PC-3 (cell line): ENCODE data around the gene ATP10A. TPM values are rescaled to one million over a fixed set of nuclear protein-coding genes. Genes with fewer than 3 reads are reported as not detected.

Experiments used
- ATAC-seq: fragments of 200-7000 bp; cut with Tn5 transposase; 2 replicates; pipeline ENCODE4 v1.9.1; 2020; ENCODE audit warnings: mild to moderate bottlenecking, moderate library complexity
- Bru-seq: library from RNA; stranded (reverse); fragments of 400-500 nt; gene quantifications from one replicate; lab custom pipeline; 2021; lab: Mats Ljungman, UMichigan
- BruChase-seq, 2 experiments: library from RNA; stranded (reverse); fragments of 400-500 nt; gene quantifications; one replicate each; lab custom pipeline; 2021; lab: Mats Ljungman, UMichigan
- BruUV-seq: library from RNA; stranded (reverse); fragments of 400-500 nt; replicated peaks from 2 replicates; lab custom pipeline; 2021; lab: Mats Ljungman, UMichigan
- CTCF ChIA-PET: fragments of 300-600 bp; sonication (Branson Sonifier 250); formaldehyde crosslinking; loops from one replicate; lab custom pipeline; 2022; ENCODE audit warnings: antibody characterized with exemption; lab: Charles Lee
- POLR2A ChIA-PET: fragments of 300-600 bp; sonication (Branson Sonifier 250); formaldehyde crosslinking; loops from one replicate; lab custom pipeline; 2022; ENCODE audit warnings: antibody characterized with exemption; ENCODE audit not compliant: unreplicated experiment; lab: Charles Lee
- DNase-seq: peaks from one replicate; pipeline ENCODE4 v3.0.0-alpha.2; 2015
- H2AFZ ChIP-seq: fragments of 300-600 bp; sonication (generic); 2 replicates; pipeline ENCODE4 v1.6.0; 2016; ENCODE audit warnings: antibody characterized with exemption, low read length
- H3F3A ChIP-seq: fragments of 300-600 bp; sonication (generic); one replicate; pipeline ENCODE4 v1.6.0; 2017; ENCODE audit warnings: antibody characterized with exemption, low read length, control low read depth, mild to moderate bottlenecking; ENCODE audit not compliant: unreplicated experiment
- H3K27ac ChIP-seq: fragments of 300-600 bp; sonication (generic); 2 replicates; pipeline ENCODE4 v1.5.1; 2016; ENCODE audit warnings: mild to moderate bottlenecking, low read length
- H3K27me3 ChIP-seq: fragments of 300-600 bp; sonication (generic); 2 replicates; pipeline ENCODE4 v1.6.1; 2016; ENCODE audit warnings: low read length, mixed read lengths
- H3K36me3 ChIP-seq: fragments of 300-600 bp; sonication (generic); 2 replicates; pipeline ENCODE4 v1.6.1; 2016; ENCODE audit warnings: low read depth, mixed run types, low read length, mixed read lengths
- H3K4me1 ChIP-seq: fragments of 300-600 bp; sonication (generic); 2 replicates; pipeline ENCODE4 v1.5.1; 2016; ENCODE audit warnings: low read length; ENCODE audit not compliant: insufficient read depth
- H3K4me2 ChIP-seq: fragments of 300-600 bp; sonication (generic); 2 replicates; pipeline ENCODE4 v1.6.0; 2016; ENCODE audit warnings: low read length
- H3K4me3 ChIP-seq: fragments of 300-600 bp; sonication (generic); 2 replicates; pipeline ENCODE4 v1.5.1; 2016; ENCODE audit warnings: mild to moderate bottlenecking, low read length, mixed read lengths
- H3K79me2 ChIP-seq: fragments of 300-600 bp; sonication (generic); 2 replicates; pipeline ENCODE4 v1.6.1; 2017; ENCODE audit warnings: low read length, mixed read lengths
- H3K9ac ChIP-seq: fragments of 300-600 bp; sonication (generic); 2 replicates; pipeline ENCODE4 v1.6.0; 2016; ENCODE audit warnings: mild to moderate bottlenecking, low read length
- H3K9me2 ChIP-seq: fragments of 300-600 bp; sonication (generic); replicated peaks from 2 replicates; pipeline ENCODE4 v1.6.1; 2016; ENCODE audit warnings: mixed run types, low read length, mixed read lengths
- H3K9me3 ChIP-seq: fragments of 300-600 bp; sonication (generic); 2 replicates; pipeline ENCODE4 v1.6.1; 2016; ENCODE audit warnings: low read length, mixed read lengths
- H4K20me1 ChIP-seq: fragments of 300-600 bp; sonication (generic); 2 replicates; pipeline ENCODE4 v1.6.1; 2016; ENCODE audit warnings: low read length, mixed read lengths
- CTCF ChIP-seq: fragments of 300-600 bp; sonication (generic); conservative IDR thresholded peaks from 2 replicates; pipeline ENCODE4 v1.5.1; 2017; ENCODE audit warnings: antibody characterized with exemption, low read depth, mild to moderate bottlenecking, low read length
- EZH2 ChIP-seq: fragments of 300-600 bp; sonication (generic); IDR thresholded peaks from one replicate; pipeline ENCODE4 v1.6.1; 2017; ENCODE audit warnings: antibody characterized with exemption, mild to moderate bottlenecking, low read length; ENCODE audit not compliant: unreplicated experiment
- EZH2phosphoT487 ChIP-seq: fragments of 300-600 bp; sonication (generic); IDR thresholded peaks from 2 replicates; pipeline ENCODE4 v1.6.1; 2018; ENCODE audit warnings: mild to moderate bottlenecking, antibody characterized with exemption, low read length, borderline replicate concordance
- intact Hi-C: fragments of 100-400 bp; cut with micrococcal nuclease; formaldehyde crosslinking; loops from 2 replicates; pipeline ENCODE4 v1.9.0; 2023
- long read RNA-seq: library from polyadenylated mRNA; unstranded; transcript quantifications from one replicate; pipeline ENCODE4 v2.0.0, GENCODE V29; 2021; ENCODE audit not compliant: unreplicated experiment
- total RNA-seq: library from RNA; depleted of rRNA; stranded (reverse); fragments of >200 nt; gene quantifications from 2 replicates; pipeline ENCODE4 v1.2.3, GENCODE V29; 2014; rRNA removed

The ATP10A gene
- total RNA-seq (2.6 and 5.0 TPM in 2 replicates), Bru-seq, nascent RNA (percentile 38 among the genes with signal in this experiment), BruChase-seq, experiment 1, labeled RNA remaining after a 6-hour chase (percentile 26 among the genes with signal in this experiment), BruChase-seq, experiment 2, labeled RNA remaining after a 2-hour chase (percentile 35 among the genes with signal in this experiment)
- long read RNA-seq, full-length matches to known transcripts: 4 of 6 reads
- long read RNA-seq, partial matches to known transcripts: 1 of 6 reads
- long read RNA-seq, other reads (novel, unspliced or antisense): 1 of 6 reads

- Histone ChIP-seq H3K79me2 (no peaks in the 10 kb centered on the region), H3K9ac (peak within 1 kb of the TSS; percentile 43; the same call in 1 of the 2 replicates), H3K27ac (no peak within 1 kb of the TSS), H3K9me3 (no peaks in the 10 kb centered on the region), H3K4me1 (no peaks in the 10 kb centered on the region), H3K27me3 (no peaks in the 10 kb centered on the region), H3K4me2 (peak within 1 kb of the TSS; percentile 81), H3K36me3 (no peaks in the 10 kb centered on the region), H3F3A (no peaks in the 10 kb centered on the region), H2AFZ (peak within 1 kb of the TSS; percentile 89), H4K20me1 (no peaks in the 10 kb centered on the region), H3K4me3 (peak within 1 kb of the TSS; percentile 75), H3K9me2 (no peaks in the 10 kb centered on the region)
- POLR2A ChIA-PET: no interaction called here
- BruUV-seq: no TSS peak
- ATAC-seq: peak; percentile 23
- TF ChIP-seq EZH2 (no peak), EZH2phosphoT487 (no peak), CTCF (no peak)
- DNase-seq: peak; percentile 30
- intact Hi-C loops: no loop called here
- CTCF ChIA-PET: no interaction called here
Observed at GRCh38 chr15:25863111-25863967, at the start of gene ATP10A. Gene ATP10A (minus strand): TSS chr15:25863327. CDS start chr15:25863096, 231 bp downstream.

GRCh38 chr15:25912035-25912434, 48.9 kb upstream of the ATP10A start:
- Histone ChIP-seq H3K9me2 (no peaks in the 10 kb centered on the region), H2AFZ (no peak overlapping the region), H3K4me3 (no peak overlapping the region), H3K9me3 (peaks cover 6% of the 10 kb centered on the region; the same call in 1 of the 2 replicates), H3K4me2 (no peak overlapping the region), H3K9ac (no peak overlapping the region), H4K20me1 (no peaks in the 10 kb centered on the region), H3K79me2 (no peaks in the 10 kb centered on the region), H3K36me3 (no peaks in the 10 kb centered on the region), H3F3A (no peaks in the 10 kb centered on the region), H3K27me3 (no peaks in the 10 kb centered on the region), H3K27ac (no peak overlapping the region), H3K4me1 (no peaks in the 10 kb centered on the region)
- intact Hi-C loops: no loop called here
- CTCF ChIA-PET: no interaction called here
- DNase-seq (no peak), ATAC-seq (no peak)
- TF ChIP-seq EZH2phosphoT487: no peak
- no peak for TF ChIP-seq CTCF
- TF ChIP-seq EZH2: no peak
- POLR2A ChIA-PET: no interaction called here
- BruUV-seq: no TSS peak
